Spleen (tissue), 13 donors: ENCODE measurements around the gene TMEM121. TPM values are rescaled to one million over a fixed set of nuclear protein-coding genes. Genes with fewer than 3 reads are reported as not detected.

Source experiments
- DNase-seq: peaks from one replicate; pipeline ENCODE4 v3.0.0-alpha.2; 2020
- H3K27ac ChIP-seq, 8 donors: fragments of 200-600 bp; sonication (generic) in 7 of 8; 1 replicate in 4 of 8; 2 replicates in 4 of 8; pipeline versions ENCODE4 v1.5.0 to v1.8.0; 2016 to 2021; ENCODE audit warnings: inconsistent platforms in 4 of 8, mild to moderate bottlenecking in 4 of 8, moderate library complexity in 1 of 8
- H3K27me3 ChIP-seq, 7 donors: fragments of 200-600 bp; sonication (generic) in 6 of 7; replicated peaks in 1 of 7; 1 replicate in 4 of 7; 2 replicates in 3 of 7; pipeline versions ENCODE4 v1.5.0 to v1.8.0; 2016 to 2021; ENCODE audit warnings: inconsistent platforms in 3 of 7, mild to moderate bottlenecking in 1 of 7
- H3K36me3 ChIP-seq, 6 donors: fragments of 200-600 bp; sonication (generic) in 5 of 6; 1 replicate in 4 of 6; 2 replicates in 2 of 6; pipeline versions ENCODE4 v1.5.0 to v1.8.0; 2016 to 2021; ENCODE audit warnings: inconsistent platforms in 2 of 6
- H3K4me1 ChIP-seq, 6 donors: fragments of 200-600 bp; sonication (generic) in 5 of 6; 1 replicate in 3 of 6; 2 replicates in 3 of 6; pipeline versions ENCODE4 v1.5.0 to v1.8.0; 2016 to 2021; ENCODE audit warnings: inconsistent platforms in 3 of 6
- H3K4me3 ChIP-seq, 8 donors: fragments of 200-600 bp; sonication (generic) in 7 of 8; 1 replicate in 4 of 8; 2 replicates in 4 of 8; pipeline versions ENCODE4 v1.5.0 to v1.8.0; 2016 to 2021; ENCODE audit warnings: inconsistent platforms in 4 of 8, mild to moderate bottlenecking in 4 of 8, moderate library complexity in 2 of 8
- H3K9me3 ChIP-seq, 8 donors: fragments of 200-600 bp; sonication (generic) in 7 of 8; 1 replicate in 4 of 8; 2 replicates in 4 of 8; pipeline versions ENCODE4 v1.5.0 to v1.8.0; 2016 to 2021; ENCODE audit warnings: inconsistent platforms in 4 of 8
- POLR2A ChIP-seq, 3 donors: fragments of 450-650 bp; IDR thresholded peaks; one replicate each; pipeline ENCODE4 v1.5.1; 2017; ENCODE audit warnings: antibody characterized with exemption in 3 of 3, mild to moderate bottlenecking in 1 of 3
- POLR2AphosphoS5 ChIP-seq, 3 donors: sonication (generic); formaldehyde crosslinking; IDR thresholded peaks; one replicate each; pipeline ENCODE4 v1.5.1; 2017; ENCODE audit warnings: antibody characterized with exemption in 3 of 3
- WGBS, 5 donors: extraction: QIAGEN DNeasy Blood & Tissue Kit in 3 of 5; methylation state at CpG; one replicate each; pipeline versions ENCODE4 v1.1.5 to v1.1.7; 2013 to 2018; 5-methylcytosine and 5-hydroxymethylcytosine counted together
- intact Hi-C: fragments of 100-400 bp; cut with DNase I; formaldehyde crosslinking; loops from one replicate; pipeline ENCODE4 v1.15.0; 2023; ENCODE audit warnings: low total_unique reads
- long read RNA-seq, 2 donors: transcript quantifications; one replicate each; lab custom pipeline, GENCODE V29; 2026
- polyA plus RNA-seq, 3 donors: library from polyadenylated mRNA; stranded (reverse); fragments of 200-250 nt; gene quantifications; one replicate each; pipeline ENCODE4 v1.2.1, GENCODE V29; 2013
- total RNA-seq, 7 donors: library from RNA; depleted of rRNA in 3 of 7; stranded (reverse); fragments of >200 nt in 3 of 7; fragmentation: NEBNext Ultra II Directional in 4 of 7; extraction: Animal tissue kit (Norgen Biotek cat#: 25700) in 4 of 7; gene quantifications; one replicate each; pipeline versions ENCODE4 v1.1.0 to v1.2.1, GENCODE V29; 2016 to 2021
- TF ChIP-seq, protein P1 (sequence below), 11 experiments: fragments of 200-600 bp in 7 of 11; fragments of 450-650 bp in 4 of 11; sonication (generic) in 4 of 11; IDR thresholded peaks in 8 of 11; conservative IDR thresholded peaks in 3 of 11; 1 replicate in 7 of 11; 2 replicates in 4 of 11; pipeline versions ENCODE4 v1.4.0 to v1.8.0; 2016 to 2021; ENCODE audit warnings: antibody characterized with exemption in 11 of 11, inconsistent platforms in 4 of 11, mild to moderate bottlenecking in 1 of 11
- donor health status: healthy with polysubstance abuse.
- donor health status: DM: no; HTN: no; CAD: no; lungs with moderate emphysema.
- donor health status: DM: no; HTN: no; CAD: no.
- donor health status: Bipolar disorder and iron deficiency.
- donor health status: healthy.
- donor health status: DM: no; HTN: no; CAD: no.
- donor health status: DM: yes; HTN: yes; CAD: no.

TMEM121 gene
- total RNA-seq = 10 to 100 TPM in 1 of 7 donors, 1 to 10 TPM in 6; 3.4 to 10.4 (median 4.6) TPM
- 1 to 10 TPM; 3.3 to 6.0 (median 3.6) TPM for polyA plus RNA-seq
- long read RNA-seq, donor 1, partial matches to known transcripts = 0 of 3 reads
- long read RNA-seq, donor 1, other reads (novel, unspliced or antisense) = 0 of 3 reads
- long read RNA-seq, donor 2, partial matches to known transcripts = 0 of 3 reads
- long read RNA-seq, donor 2, other reads (novel, unspliced or antisense) = 0 of 3 reads

DNA sequence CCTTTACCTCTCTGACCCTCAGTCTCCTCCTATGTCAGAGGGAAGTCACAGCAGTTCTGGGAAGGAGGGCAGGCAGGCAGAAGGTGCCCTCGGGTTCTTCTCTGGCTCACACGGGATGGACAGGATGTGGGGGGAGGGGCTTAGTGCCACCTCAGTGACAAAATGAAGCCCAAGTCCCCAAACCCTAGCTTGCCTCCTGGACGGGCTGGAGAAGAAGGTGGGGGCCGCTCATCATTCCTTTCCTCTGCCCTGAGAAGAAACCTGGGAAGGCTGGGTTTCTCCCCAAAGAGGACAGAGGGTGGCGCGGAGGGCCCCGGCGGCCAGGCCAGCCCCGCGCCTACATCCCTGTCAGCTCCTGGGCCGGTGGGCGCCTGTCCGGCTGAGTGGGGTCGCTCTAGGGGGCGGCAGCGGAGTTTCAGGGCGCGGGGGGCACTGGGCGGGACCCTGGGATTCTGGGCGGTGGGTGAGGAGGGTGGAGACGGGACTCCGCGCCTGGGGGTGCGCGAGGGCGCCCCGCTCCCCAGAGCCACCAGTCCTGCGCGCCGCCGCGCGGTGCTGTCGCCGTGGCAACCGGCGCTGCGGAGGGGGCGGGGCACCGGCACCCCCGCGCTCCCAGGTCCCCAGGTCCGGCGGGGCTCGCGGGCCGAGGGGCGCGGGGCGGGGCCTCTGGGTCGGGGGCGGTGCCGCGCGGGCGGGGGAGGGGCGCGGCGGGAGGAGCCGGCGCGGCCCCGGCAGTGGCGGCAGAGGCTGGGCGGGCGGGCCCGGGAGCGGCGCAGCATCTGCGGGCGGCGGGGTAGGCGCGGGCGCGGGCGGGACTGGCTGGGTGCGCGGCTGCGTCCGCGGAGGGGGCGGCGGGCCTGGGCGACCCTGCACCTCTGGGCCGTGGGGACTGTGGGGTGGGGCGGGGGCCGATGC, at the start of gene TMEM121:
TMEM121 (plus strand) TSS at position 723 of the 915 bp plus-strand sequence. CDS start 2,252 bp downstream, outside the sequence.
- Histone ChIP-seq H3K27me3 (peaks cover 0 to 62% (median 24%) of the 10 kb centered on the region in 7 donors), H3K27ac (peak within 1 kb of the TSS in 3 of 8 donors; percentile 22 to 53 (median 39)), H3K36me3 (no peaks in the 10 kb centered on the region), H3K9me3 (no peaks in the 10 kb centered on the region), H3K4me3 (peak within 1 kb of the TSS; percentile 34 to 80 (median 53)), H3K4me1 (peaks cover 30 to 53% (median 49%) of the 10 kb centered on the region in 6 donors)
- peak; percentile 79 for DNase-seq
- WGBS, 5 donors = 1 to 4% (median 2%) methylated on average over 32 to 88 of the region's 88 CpGs
- intact Hi-C loops = no loop called here
- TF ChIP-seq, protein P1, sequence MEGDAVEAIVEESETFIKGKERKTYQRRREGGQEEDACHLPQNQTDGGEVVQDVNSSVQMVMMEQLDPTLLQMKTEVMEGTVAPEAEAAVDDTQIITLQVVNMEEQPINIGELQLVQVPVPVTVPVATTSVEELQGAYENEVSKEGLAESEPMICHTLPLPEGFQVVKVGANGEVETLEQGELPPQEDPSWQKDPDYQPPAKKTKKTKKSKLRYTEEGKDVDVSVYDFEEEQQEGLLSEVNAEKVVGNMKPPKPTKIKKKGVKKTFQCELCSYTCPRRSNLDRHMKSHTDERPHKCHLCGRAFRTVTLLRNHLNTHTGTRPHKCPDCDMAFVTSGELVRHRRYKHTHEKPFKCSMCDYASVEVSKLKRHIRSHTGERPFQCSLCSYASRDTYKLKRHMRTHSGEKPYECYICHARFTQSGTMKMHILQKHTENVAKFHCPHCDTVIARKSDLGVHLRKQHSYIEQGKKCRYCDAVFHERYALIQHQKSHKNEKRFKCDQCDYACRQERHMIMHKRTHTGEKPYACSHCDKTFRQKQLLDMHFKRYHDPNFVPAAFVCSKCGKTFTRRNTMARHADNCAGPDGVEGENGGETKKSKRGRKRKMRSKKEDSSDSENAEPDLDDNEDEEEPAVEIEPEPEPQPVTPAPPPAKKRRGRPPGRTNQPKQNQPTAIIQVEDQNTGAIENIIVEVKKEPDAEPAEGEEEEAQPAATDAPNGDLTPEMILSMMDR (IDR thresholded peaks at IDR 0.05 in 8 of 11, conservative IDR thresholded peaks at IDR 0.05 in 3 of 11) = no peak
- TF ChIP-seq POLR2AphosphoS5 (IDR thresholded peaks at IDR 0.05) (no peak), POLR2A (IDR thresholded peaks at IDR 0.05) (no peak)

- H3K4me1 ChIP-seq = peaks cover 32 to 95% (median 77%) of the 10 kb centered on the region in 6 donors
These were observed 49.3 kb upstream of the TMEM121 start for GRCh38 chr14:105476831-105477659.

DNA sequence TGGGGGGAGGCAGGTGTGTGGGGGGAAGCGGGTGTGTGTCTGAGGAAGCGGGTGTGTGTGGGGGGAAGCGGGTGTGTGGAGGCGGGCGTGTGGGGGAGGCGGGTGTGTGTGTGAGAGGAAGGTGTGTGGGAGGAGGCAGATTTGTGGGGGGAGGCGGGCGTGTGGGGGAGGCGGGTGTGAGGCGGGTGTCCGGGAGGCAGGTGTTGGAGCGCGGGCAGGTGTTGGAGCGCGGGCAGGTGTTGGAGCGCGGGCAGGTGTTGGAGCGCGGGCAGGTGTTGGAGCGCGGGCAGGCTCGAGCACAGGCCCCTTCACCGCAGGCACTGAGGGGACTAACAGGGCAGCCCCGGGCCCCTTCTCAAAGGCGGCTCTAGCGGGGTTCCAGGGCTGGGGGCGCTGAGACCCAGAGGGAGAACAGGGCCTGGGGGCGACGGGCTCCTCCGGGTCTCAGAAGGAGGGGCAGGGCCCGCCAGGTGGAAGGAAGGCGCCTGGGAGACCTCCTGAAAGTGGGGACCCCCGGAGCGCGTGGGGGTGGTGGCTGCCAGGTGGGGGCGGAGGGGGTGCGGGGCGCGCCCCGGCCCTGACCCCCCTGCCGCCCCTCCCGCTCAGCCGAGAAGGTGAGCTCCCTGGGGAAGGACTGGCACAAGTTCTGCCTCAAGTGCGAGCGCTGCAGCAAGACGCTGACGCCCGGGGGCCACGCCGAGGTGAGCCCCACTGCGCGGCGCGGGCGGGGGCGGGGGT, 48.6 kb upstream of the TMEM121 start:
- peaks cover 39 to 95% (median 85%) of the 10 kb centered on the region in 6 donors for H3K4me1 ChIP-seq
- H3K4me3 ChIP-seq = peak overlapping the region in 4 of 8 donors; percentile 8 to 89 (median 43)
- peaks cover 0 to 21% (median 5%) of the 10 kb centered on the region in 6 donors for H3K36me3 ChIP-seq
- peaks cover 0 to 82% (median 44%) of the 10 kb centered on the region in 7 donors for H3K27me3 ChIP-seq
- TF ChIP-seq POLR2AphosphoS5 (IDR thresholded peaks at IDR 0.05) (no peak), POLR2A (IDR thresholded peaks at IDR 0.05) (no peak)
- TF ChIP-seq, protein P1 (IDR thresholded peaks at IDR 0.05 in 8 of 11, conservative IDR thresholded peaks at IDR 0.05 in 3 of 11) = no peak
- WGBS, 5 donors = 7 to 40% (median 34%) methylated on average over 29 to 56 of the region's 56 CpGs
- peak overlapping the region in 6 of 8 donors; percentile 7 to 95 (median 90) for H3K27ac ChIP-seq
- intact Hi-C loops = no loop called here
- no peaks in the 10 kb centered on the region for H3K9me3 ChIP-seq
- peak; percentile 88 for DNase-seq

More at GRCh38 chr14:105476831-105477659, 49.3 kb upstream of the TMEM121 start:
- TF ChIP-seq, protein P1 (IDR thresholded peaks at IDR 0.05 in 8 of 11, conservative IDR thresholded peaks at IDR 0.05 in 3 of 11) = no peak
- TF ChIP-seq POLR2AphosphoS5 (IDR thresholded peaks at IDR 0.05) = no peak
- no peak for TF ChIP-seq POLR2A (IDR thresholded peaks at IDR 0.05)
- H3K36me3 ChIP-seq = peaks cover 0 to 21% (median 5%) of the 10 kb centered on the region in 6 donors
- no peak for DNase-seq
- H3K4me3 ChIP-seq = peak overlapping the region in 7 of 8 donors; percentile 66 to 89 (median 77)
- H3K27me3 ChIP-seq = peaks cover 0 to 85% (median 44%) of the 10 kb centered on the region in 7 donors
- H3K27ac ChIP-seq = peak overlapping the region; percentile 72 to 95 (median 89)
- intact Hi-C loops = no loop called here
- H3K9me3 ChIP-seq = no peaks in the 10 kb centered on the region
- 39 to 63% (median 52%) methylated on average over 13 to 16 of the region's 16 CpGs for WGBS, 5 donors
